ENCODE data around the gene CDH13.

- no peak for TF ChIP-seq POLR2AphosphoS5 (IDR thresholded peaks at IDR 0.05; ENCODE audit: borderline replicate concordance, low read depth, low read length)
- TF ChIP-seq EZH2 (IDR thresholded peaks at IDR 0.05), result no peak
- no peak for TF ChIP-seq FOXP2 (optimal IDR thresholded peaks at IDR 0.05; ENCODE audit: control extremely low read depth, extremely low read length, insufficient read depth)
Observed at GRCh38 chr16:82992786-82993185, 366.0 kb downstream of the CDH13 start.

Measured in SK-N-MC (cell line).